SHP77 treated with DMSO at 0.1 percent for 48 hours (cell line): ENCODE results near the gene C10orf62.
"Not testable (repeated sequence)": the region's sequence is repeated elsewhere in the genome, so short reads cannot be mapped to it uniquely, and the experiment has no call there.

Experiments
- DNase-seq: peaks from one replicate; lab custom pipeline; 2025; lab: John Stamatoyannopoulos, UW

Gene C10orf62

GRCh38 chr10:97589479-97589878 is at the start of gene C10orf62:
Gene C10orf62 (plus strand): TSS chr10:97589721. CDS start chr10:97589898, 177 bp downstream.
- no peak for DNase-seq

- DNase-seq = no peak
Measured at GRCh38 chr10:97540669-97541500, 48.6 kb upstream of the C10orf62 start.

- DNase-seq = no peak
Measured at GRCh38 chr10:97542169-97543024, 47.1 kb upstream of the C10orf62 start.

GRCh38 chr10:97543025-97543546 is 46.4 kb upstream of the C10orf62 start:
- DNase-seq = no peak

GRCh38 chr10:97546456-97547270 is 42.9 kb upstream of the C10orf62 start:
- DNase-seq = no peak

GRCh38 chr10:97547271-97547600 is 42.3 kb upstream of the C10orf62 start:
- no peak for DNase-seq

GRCh38 chr10:97547962-97548361 is 41.6 kb upstream of the C10orf62 start:
- no peak for DNase-seq

GRCh38 chr10:97548828-97549455 is 40.6 kb upstream of the C10orf62 start:
- DNase-seq = no peak

- peak; percentile 34 for DNase-seq
Measured at GRCh38 chr10:97549587-97550322, 39.8 kb upstream of the C10orf62 start.

- no peak for DNase-seq
Measured at GRCh38 chr10:97550336-97551149, 39.0 kb upstream of the C10orf62 start.

GRCh38 chr10:97551271-97551670 is 38.2 kb upstream of the C10orf62 start:
- DNase-seq = no peak

- no peak for DNase-seq
Measured at GRCh38 chr10:97553575-97554031, 35.9 kb upstream of the C10orf62 start.

GRCh38 chr10:97554336-97554735 is 35.2 kb upstream of the C10orf62 start:
- not testable (repeated sequence) for DNase-seq

- DNase-seq = not testable (repeated sequence)
Measured at GRCh38 chr10:97555541-97555940, 34.0 kb upstream of the C10orf62 start.

GRCh38 chr10:97560731-97561381 is 28.7 kb upstream of the C10orf62 start:
- not testable (repeated sequence) for DNase-seq

- not testable (repeated sequence) for DNase-seq
Measured at GRCh38 chr10:97561386-97562077, 28.0 kb upstream of the C10orf62 start.

GRCh38 chr10:97562329-97562728 is 27.2 kb upstream of the C10orf62 start:
- DNase-seq = not testable (repeated sequence)

GRCh38 chr10:97563337-97563736 is 26.2 kb upstream of the C10orf62 start:
- no peak for DNase-seq

- DNase-seq = no peak
Measured at GRCh38 chr10:97564776-97565175, 24.7 kb upstream of the C10orf62 start.
